NCI-H1930 (cell line): ENCODE data around the gene TMPRSS13.
"Not testable (repeated sequence)": the region's sequence is repeated elsewhere in the genome, so short reads cannot be mapped to it uniquely, and the experiment has no call there.

ENCODE experiments used
- DNase-seq, 2 experiments: peaks; one replicate each; lab custom pipeline; 2025; lab: John Stamatoyannopoulos, UW

Gene TMPRSS13

GRCh38 chr11:117929142-117929915, at the start of gene TMPRSS13:
Gene TMPRSS13 (minus strand): TSS chr11:117929402. CDS start chr11:117929307, 95 bp downstream.
- no peak for DNase-seq

- DNase-seq: no peak
These were observed 49.8 kb upstream of the TMPRSS13 start for GRCh38 chr11:117978991-117979390.

GRCh38 chr11:117978291-117978910, 49.2 kb upstream of the TMPRSS13 start:
- not testable (repeated sequence) for DNase-seq

GRCh38 chr11:117977612-117978264, 48.5 kb upstream of the TMPRSS13 start:
- not testable (repeated sequence) for DNase-seq

GRCh38 chr11:117977029-117977428, 47.8 kb upstream of the TMPRSS13 start:
- no peak for DNase-seq

GRCh38 chr11:117976445-117976844, 47.2 kb upstream of the TMPRSS13 start:
- no peak for DNase-seq

GRCh38 chr11:117973503-117973860, 44.3 kb upstream of the TMPRSS13 start:
- no peak for DNase-seq

GRCh38 chr11:117972629-117973502, 43.7 kb upstream of the TMPRSS13 start:
- no peak for DNase-seq

GRCh38 chr11:117972044-117972443, 42.8 kb upstream of the TMPRSS13 start:
- DNase-seq: no peak

- DNase-seq: no peak
These were observed 41.3 kb upstream of the TMPRSS13 start for GRCh38 chr11:117970400-117971024.

GRCh38 chr11:117969160-117969991, 40.2 kb upstream of the TMPRSS13 start:
- DNase-seq: no peak

GRCh38 chr11:117966908-117967307, 37.7 kb upstream of the TMPRSS13 start:
- no peak for DNase-seq

GRCh38 chr11:117962826-117963225, 33.6 kb upstream of the TMPRSS13 start:
- DNase-seq: no peak

- DNase-seq: no peak
These were observed 32.7 kb upstream of the TMPRSS13 start for GRCh38 chr11:117961896-117962295.

- no peak for DNase-seq
These were observed 31.2 kb upstream of the TMPRSS13 start for GRCh38 chr11:117960406-117960805.

GRCh38 chr11:117959438-117960149, 30.4 kb upstream of the TMPRSS13 start:
- DNase-seq: no peak

GRCh38 chr11:117958949-117959348, 29.7 kb upstream of the TMPRSS13 start:
- DNase-seq: no peak

- DNase-seq: no peak
These were observed 23.9 kb upstream of the TMPRSS13 start for GRCh38 chr11:117953024-117953671.
